Umbilical cord (tissue), 2 donors: ENCODE results near the gene SLC16A2. TPM values are rescaled to one million over a fixed set of nuclear protein-coding genes. Genes with fewer than 3 reads are reported as not detected.
A peak's percentile ranks its signal among the peaks of the same experiment; 100 is the strongest.

Experiments
- DNase-seq: peaks from one replicate; pipeline ENCODE4 v3.0.0-alpha.2; 2015; ENCODE audit warnings: low spot score
- total RNA-seq: library from RNA; depleted of rRNA; stranded (reverse); fragments of >200 nt; gene quantifications from one replicate; pipeline ENCODE4 v1.2.3, GENCODE V29; 2014; ENCODE audit warnings: low replicate concordance; ENCODE audit not compliant: insufficient read depth

The SLC16A2 gene
- total RNA-seq, 1 donor from 2014 or later: 6.3 TPM

DNA sequence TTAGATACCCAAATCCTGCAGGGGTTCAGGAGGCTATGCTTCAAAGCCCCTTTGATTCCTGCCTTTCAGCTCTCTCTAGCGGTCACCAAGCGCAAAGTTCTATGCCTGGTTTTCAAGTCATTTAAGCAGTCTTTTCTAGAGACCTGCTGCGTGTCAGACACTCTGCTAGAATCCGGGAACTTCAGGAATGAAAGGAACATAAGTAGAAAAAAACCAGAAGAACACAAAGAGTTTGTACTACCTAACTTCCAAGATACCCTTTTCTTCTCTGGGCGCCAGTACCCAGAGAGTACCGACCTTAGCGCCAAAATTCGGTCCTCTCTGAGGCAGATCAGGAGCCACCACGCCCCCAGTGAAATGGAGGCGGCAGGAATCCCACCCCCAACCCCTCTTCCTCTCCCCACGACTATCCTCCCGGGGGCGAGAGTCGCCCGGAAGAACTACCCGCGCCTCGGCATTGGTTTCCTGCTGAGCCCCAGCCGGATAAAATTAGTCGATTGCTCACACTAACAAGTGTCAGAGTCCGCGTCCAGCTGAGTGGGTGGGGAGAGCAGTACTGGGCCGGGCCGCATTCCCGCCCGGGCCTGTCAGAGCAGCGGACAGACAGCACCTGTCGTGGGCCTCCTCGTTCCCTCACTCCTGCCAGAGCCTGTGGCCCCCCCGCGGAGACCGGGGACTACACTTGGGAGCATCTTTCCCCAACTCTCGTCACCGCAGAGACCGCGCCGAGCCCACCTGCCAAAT lies 114.3 kb downstream of the SLC16A2 start:
- peak; percentile 82 for DNase-seq

DNA sequence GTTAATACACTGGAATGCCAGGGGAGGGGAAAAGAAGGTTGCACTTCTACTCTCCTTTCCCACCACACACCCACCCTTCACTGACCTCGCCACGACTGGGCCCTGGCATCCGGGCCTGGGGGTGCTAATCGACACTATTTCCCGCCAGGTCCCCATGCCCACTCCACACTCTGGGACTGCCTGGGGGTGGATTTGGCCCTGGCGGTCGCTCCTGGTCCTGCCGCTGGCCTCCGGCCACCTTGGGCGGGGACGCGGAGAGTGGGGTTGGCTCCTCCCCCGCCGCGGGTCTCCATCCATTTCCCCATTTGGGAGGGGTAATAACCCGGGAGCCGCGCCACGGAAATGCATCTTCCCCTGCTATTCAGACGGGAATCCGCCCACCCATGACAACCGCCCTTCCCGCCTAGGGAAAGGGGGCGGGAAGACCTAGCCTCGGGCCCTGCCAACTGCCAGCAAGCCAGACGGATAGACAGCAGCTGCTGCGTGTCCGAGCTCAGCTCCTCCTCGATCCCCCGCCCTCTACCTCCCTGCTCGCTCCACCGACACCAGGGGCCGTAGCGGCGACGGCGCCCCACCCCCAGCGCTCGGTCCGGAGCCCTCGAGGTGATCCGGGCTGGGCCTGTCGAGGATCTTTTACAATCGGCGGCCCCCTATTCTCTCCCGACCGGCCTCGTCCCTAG lies 115.0 kb downstream of the SLC16A2 start:
- DNase-seq: peak; percentile 94

DNA sequence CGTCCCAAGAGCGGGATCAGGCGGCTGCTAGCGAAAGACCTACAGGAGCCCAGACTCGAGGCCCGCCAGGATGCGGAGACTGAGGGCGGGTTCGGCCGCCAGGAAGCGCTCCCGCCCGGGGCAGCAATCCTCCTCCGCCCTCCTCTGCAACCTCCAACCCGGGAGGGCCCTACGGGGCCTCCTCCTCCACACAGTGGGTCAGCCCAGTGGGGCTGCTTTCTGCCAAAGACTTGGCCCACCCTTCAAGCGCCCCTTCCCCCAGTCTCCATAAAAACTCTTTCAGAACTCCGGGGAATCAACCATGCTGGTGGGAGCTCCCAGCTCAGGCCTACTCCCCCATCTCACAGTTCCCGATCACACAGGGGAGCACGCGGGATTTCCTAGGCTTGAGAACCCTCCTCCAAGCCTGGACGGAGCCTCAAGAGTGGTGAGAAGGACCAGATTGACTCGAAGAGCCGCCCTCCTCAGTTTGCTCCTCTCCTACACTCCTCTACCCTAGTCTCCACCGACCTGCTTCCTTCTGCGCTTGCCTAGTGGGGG lies 115.6 kb downstream of the SLC16A2 start:
- DNase-seq: peak; percentile 72

DNA sequence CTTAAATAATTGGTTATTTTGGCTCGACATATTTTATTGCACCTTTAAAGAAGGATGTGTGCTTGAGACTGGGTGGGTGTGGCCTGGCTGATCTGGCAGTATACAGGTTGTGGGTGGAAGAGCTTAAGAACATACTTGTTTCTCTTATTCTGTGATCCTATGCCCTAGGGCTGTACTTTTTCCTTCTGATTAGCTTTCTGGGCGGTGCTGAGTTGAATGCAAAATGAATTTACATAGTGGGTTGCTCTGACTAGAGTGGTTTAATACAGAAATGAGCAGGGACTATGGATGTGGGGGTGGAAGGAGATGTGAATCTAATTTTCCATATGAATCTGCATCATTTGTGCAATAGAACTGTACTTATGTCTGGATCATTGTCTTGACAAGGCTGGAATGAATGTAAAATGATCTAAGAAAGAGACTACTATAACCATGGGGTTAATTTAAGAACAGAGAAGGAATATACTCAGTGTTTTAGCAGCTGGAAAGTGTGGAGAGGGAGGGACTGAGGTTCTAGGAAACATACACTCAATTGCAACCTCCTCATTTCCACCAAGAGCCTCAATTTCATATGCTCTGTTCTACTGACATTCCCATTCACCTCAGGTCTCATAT lies 119.4 kb downstream of the SLC16A2 start:
- no peak for DNase-seq

DNA sequence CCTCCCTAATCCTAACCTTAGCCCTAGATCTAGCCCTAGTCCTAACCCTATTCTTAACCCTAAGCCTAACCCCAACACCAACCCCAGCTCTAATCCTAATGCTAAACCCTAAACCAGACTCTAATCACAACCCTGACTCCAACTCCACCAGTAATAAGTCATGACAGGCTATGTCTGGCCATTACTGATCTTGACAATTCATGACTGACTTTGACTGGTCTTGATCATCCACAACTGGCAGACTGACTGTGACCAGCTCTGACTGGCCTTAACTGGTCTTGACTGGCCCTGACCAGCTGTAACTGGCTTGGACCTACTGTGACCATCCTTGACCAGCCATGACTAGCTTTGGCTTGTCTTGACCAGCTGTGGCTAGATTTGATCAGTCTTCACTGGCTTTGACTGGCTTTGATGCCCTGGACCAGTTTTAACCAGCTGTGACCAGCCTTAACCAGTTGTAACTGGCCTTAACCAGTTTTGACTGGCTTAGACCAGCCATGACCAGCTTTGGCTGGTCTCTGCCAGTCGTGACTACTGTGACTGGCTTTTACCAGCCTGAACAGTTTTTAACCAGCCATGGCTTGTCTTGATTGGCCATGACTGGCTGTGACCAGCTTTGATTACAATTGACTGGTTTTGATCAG lies 124.7 kb downstream of the SLC16A2 start:
- no peak for DNase-seq

DNA sequence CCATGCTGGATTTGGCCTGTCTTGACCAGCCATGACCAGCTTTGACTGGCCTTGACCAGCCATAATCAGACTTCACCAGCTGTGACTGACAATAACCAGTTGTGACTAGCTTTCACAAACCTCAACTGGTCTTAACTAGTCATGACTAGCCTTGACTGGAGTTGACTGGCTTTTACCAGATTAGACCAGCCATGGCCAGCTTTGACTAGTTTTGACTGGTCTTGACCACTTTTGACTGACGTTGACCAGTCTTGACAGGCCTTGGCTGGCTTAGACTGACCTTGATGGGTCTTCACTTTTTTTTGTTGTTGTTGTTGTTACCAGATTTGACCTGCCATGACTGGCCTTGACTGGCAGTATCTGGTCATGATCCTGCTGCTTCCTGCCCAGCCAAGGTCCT lies 125.7 kb downstream of the SLC16A2 start:
- DNase-seq: no peak

DNA sequence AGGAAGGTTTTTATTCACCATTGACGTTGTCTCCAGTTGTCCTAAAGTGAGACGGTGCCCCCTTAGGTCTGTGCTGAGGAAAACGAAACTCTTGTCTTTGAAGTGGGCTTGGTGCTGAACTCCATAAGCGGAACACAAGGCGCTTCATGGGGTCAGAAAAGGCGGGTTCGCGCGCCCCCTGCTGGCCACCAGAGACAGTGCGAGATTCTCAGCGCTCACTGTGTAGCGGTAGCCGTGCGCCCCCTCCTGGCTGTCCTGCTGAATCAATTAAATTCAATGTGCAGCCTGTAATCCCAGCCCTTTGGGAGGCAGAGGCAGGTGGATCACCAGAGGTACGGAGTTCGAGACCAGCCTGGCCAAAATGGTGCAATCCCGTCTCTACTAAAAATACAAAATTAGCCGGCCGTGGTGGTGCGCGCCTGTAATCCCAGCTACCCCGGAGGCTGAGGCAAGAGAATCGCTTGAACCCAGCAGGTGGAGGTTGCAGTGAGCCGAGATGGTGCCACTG lies 129.1 kb downstream of the SLC16A2 start:
- peak; percentile 74 for DNase-seq

DNA sequence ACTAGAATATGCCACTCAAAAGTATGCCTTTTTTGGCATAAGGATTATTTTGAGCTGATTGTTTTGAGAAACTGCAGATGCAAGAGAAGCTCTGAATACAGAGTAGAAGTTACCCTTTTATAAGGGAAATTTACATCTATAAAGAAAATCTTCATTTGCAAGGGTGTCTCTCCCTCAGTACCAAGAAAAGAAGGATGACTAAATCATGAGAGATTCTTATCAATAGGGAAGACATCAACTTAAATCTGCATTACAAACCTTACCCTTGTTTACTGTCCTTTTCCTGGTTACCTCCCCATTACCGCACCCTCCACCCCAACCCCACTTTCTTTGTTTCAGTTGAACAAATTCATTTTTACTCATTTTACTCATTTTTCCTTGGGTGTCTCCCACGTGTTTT lies 130.6 kb downstream of the SLC16A2 start:
- DNase-seq: no peak

DNA sequence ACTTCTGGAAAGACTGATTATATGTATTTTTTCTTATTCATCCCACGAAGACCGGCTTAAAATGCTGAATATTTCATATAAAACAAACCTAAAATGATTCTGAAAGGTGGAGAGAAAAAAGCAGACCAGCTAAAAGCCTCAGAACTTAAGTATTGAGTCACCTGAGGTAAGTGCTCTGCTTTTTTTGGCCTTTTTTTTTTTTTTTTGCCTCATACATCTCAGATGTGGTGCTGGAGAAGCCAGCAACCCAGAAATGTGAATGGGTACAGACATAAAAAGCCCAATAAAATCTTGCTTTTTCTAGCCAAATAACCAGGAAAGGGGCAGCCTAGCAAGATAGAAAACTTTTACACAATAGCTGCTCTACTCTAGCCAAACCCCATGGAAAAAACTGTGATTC lies 136.1 kb downstream of the SLC16A2 start:
- no peak for DNase-seq

DNA sequence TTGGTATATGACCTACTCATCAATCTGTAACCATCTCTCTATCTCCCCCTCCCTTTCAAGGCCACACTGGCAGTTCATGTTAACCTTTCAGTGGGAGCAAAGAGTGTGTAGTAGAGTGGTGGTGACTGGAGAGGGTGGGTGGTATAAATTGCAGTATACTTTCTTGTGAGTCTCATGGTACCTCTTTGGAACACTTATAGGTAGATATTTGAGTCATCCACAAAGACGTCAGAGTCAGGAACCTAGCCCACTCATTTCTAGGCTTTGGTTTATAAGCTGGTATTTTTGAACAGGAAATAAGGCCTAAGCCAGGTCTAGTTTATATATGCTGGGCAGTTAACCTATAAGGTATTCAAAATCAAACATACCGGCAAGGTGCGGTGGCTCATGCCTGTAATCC lies 156.8 kb downstream of the SLC16A2 start:
- no peak for DNase-seq

DNA sequence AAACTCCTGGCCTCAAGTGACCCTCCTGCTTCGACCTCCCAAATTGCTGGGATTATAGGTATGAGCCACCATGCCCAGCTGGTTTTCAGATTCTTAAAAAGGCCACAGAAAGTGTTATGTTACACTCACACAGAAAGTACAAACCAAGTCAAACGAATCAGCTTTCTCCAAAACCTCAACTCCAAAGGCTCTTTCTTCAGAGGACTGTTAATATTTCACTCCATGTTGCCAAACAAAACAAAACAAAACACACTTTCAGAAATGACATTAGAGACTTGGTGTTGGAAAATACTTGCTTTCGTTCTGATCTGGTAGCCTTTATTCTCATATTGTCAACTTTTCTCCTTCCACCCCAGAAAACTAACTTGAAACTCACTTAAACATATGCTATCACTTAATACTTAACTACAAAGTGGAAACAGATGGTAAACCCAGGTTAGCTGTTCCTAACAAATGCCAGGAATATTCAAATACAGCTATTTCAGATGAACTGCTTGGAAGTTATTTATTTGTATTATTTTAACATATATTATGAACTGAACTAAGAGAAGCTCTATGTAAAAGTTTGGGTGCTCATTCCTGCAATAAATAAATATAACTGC lies 158.4 kb downstream of the SLC16A2 start:
- DNase-seq: no peak

Other genes with a start within 250 kb of the SLC16A2 start
- gene ZCCHC13, start 117.3 kb upstream of the SLC16A2 start, total RNA-seq: not detected
- gene RLIM, start 193.1 kb downstream of the SLC16A2 start, total RNA-seq: 47.4 TPM